ENCODE data around the gene KARS1.

Gene KARS1

GRCh38 chr16:75578725-75579124 lies 68.7 kb downstream of the KARS1 start:
- no peak for DNase-seq

GRCh38 chr16:75578212-75578611 lies 69.3 kb downstream of the KARS1 start:
- DNase-seq: no peak

All from NCI-H82 (cell line).